MCF 10A (cell line): ENCODE measurements around the gene MRPL20. TPM values are rescaled to one million over a fixed set of nuclear protein-coding genes. Genes with fewer than 3 reads are reported as not detected.

Source experiments
- BruUV-seq: library from RNA; stranded (reverse); fragments of 400-500 nt; replicated peaks from 2 replicates; lab custom pipeline; 2021; lab: Mats Ljungman, UMichigan
- CTCF ChIA-PET: fragments of 300-600 bp; sonication (Branson Sonifier 250); formaldehyde crosslinking; extraction: SDS; loops from one replicate; lab custom pipeline; 2021; ENCODE audit warnings: antibody characterized with exemption, inconsistent platforms; lab: Yijun Ruan, JAX
- POLR2A ChIA-PET: fragments of 300-600, 350-650 bp; sonication (Branson Sonifier 250); formaldehyde crosslinking; extraction: SDS; loops from one replicate; lab custom pipeline; 2020; ENCODE audit warnings: antibody characterized with exemption, inconsistent platforms; lab: Yijun Ruan, JAX
- DNase-seq: peaks from one replicate; pipeline ENCODE4 v3.0.0-alpha.2; 2018; ENCODE audit not compliant: unreplicated experiment
- H3K27ac Mint-ChIP-seq: one replicate; pipeline ENCODE4 v1.8.0; 2022; ENCODE audit warnings: mild to moderate bottlenecking, low read depth, mixed read lengths; ENCODE audit not compliant: unreplicated experiment
- H3K27me3 Mint-ChIP-seq: one replicate; pipeline ENCODE4 v1.8.0; 2022; ENCODE audit warnings: mixed read lengths; ENCODE audit not compliant: insufficient read depth, unreplicated experiment
- H3K36me3 Mint-ChIP-seq: one replicate; pipeline ENCODE4 v1.8.0; 2022; ENCODE audit warnings: mild to moderate bottlenecking, moderate library complexity, mixed read lengths; ENCODE audit not compliant: insufficient read depth, unreplicated experiment
- H3K4me1 Mint-ChIP-seq: one replicate; pipeline ENCODE4 v1.8.0; 2022; ENCODE audit warnings: mixed read lengths; ENCODE audit not compliant: insufficient read depth, unreplicated experiment
- H3K4me3 Mint-ChIP-seq: one replicate; pipeline ENCODE4 v1.8.0; 2022; ENCODE audit warnings: mild to moderate bottlenecking, moderate library complexity, mixed read lengths; ENCODE audit not compliant: unreplicated experiment
- H3K9me3 Mint-ChIP-seq: one replicate; pipeline ENCODE4 v1.8.0; 2022; ENCODE audit warnings: mixed read lengths; ENCODE audit not compliant: unreplicated experiment
- intact Hi-C: fragments of 100-400 bp; cut with micrococcal nuclease; formaldehyde crosslinking; loops from 2 replicates; pipeline ENCODE4 v1.14.1; 2022
- total RNA-seq: library from RNA; stranded (reverse); gene quantifications from 2 replicates; pipeline ENCODE4 v1.2.3, GENCODE V29; 2022
- TF ChIP-seq, protein P1 (sequence below): fragments of 200-600 bp; IDR thresholded peaks from one replicate; pipeline ENCODE4 v1.8.0; 2022; ENCODE audit warnings: antibody characterized with exemption, mild to moderate bottlenecking; ENCODE audit not compliant: unreplicated experiment

MRPL20 gene
- total RNA-seq, 1 experiment from 2014 or later = 137 TPM

DNA sequence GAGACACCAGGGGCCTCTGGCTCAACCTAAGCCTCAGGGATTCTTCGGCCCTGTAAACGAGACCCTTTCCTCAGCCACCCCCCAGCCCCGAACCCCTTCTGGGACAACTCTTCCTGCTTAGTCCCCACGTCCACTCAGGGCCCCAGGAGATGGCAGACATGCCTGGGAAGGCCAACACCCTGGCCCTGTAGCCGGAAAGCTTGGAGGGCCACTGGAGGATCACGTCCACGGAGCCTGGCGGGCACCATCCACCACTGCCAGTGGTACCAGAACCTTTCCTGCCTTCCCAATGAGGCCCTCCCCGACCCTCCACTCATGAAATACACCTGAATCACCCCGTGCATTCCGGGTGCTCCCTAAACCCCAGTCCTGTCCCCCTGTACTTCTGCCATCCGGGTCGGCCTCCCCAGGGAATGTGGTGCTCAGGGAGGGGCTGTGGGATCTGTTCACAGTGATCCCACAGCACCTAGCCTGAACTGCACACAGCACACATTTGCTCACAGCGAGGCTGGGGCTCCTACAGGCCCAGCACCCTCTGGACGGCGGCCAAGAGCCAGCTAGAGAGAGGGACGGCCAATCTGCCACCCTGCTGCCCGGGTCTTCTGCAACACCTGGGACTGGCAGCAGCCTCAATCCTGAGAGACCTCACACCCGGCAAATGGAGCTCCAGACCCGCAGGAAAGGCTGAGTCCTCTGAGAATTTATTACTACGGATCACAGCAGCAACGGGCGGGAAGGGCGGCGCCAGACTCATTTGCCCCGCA lies 33.9 kb downstream of the MRPL20 start:
- Mint-ChIP-seq H3K27me3 (no peaks in the 10 kb centered on the region), H3K36me3 (peaks cover 25% of the 10 kb centered on the region), H3K4me3 (peak overlapping the region; percentile 87), H3K4me1 (peaks cover 9% of the 10 kb centered on the region), H3K27ac (no peak overlapping the region), H3K9me3 (no peaks in the 10 kb centered on the region)
- intact Hi-C loops = loop anchor here (10.0 kb wide), 1 partner anchor 132 kb away; no protein-coding TSS in a partner anchor
- BruUV-seq = no TSS peak
- ChIA-PET POLR2A (interaction anchor here (0.7 to 2.7 kb wide), 4 partner anchors 26 to 110 kb away, joined by 3 to 62 read pairs (median 6); partner anchors contain the start of gene CCNL2), CTCF (interaction anchor here (0.6 to 1.4 kb wide), 9 partner anchors 9 to 131 kb away, joined by 3 to 9 read pairs (median 3); no protein-coding TSS in a partner anchor)
- DNase-seq = no peak
- TF ChIP-seq, protein P1, sequence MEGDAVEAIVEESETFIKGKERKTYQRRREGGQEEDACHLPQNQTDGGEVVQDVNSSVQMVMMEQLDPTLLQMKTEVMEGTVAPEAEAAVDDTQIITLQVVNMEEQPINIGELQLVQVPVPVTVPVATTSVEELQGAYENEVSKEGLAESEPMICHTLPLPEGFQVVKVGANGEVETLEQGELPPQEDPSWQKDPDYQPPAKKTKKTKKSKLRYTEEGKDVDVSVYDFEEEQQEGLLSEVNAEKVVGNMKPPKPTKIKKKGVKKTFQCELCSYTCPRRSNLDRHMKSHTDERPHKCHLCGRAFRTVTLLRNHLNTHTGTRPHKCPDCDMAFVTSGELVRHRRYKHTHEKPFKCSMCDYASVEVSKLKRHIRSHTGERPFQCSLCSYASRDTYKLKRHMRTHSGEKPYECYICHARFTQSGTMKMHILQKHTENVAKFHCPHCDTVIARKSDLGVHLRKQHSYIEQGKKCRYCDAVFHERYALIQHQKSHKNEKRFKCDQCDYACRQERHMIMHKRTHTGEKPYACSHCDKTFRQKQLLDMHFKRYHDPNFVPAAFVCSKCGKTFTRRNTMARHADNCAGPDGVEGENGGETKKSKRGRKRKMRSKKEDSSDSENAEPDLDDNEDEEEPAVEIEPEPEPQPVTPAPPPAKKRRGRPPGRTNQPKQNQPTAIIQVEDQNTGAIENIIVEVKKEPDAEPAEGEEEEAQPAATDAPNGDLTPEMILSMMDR = no peak

DNA sequence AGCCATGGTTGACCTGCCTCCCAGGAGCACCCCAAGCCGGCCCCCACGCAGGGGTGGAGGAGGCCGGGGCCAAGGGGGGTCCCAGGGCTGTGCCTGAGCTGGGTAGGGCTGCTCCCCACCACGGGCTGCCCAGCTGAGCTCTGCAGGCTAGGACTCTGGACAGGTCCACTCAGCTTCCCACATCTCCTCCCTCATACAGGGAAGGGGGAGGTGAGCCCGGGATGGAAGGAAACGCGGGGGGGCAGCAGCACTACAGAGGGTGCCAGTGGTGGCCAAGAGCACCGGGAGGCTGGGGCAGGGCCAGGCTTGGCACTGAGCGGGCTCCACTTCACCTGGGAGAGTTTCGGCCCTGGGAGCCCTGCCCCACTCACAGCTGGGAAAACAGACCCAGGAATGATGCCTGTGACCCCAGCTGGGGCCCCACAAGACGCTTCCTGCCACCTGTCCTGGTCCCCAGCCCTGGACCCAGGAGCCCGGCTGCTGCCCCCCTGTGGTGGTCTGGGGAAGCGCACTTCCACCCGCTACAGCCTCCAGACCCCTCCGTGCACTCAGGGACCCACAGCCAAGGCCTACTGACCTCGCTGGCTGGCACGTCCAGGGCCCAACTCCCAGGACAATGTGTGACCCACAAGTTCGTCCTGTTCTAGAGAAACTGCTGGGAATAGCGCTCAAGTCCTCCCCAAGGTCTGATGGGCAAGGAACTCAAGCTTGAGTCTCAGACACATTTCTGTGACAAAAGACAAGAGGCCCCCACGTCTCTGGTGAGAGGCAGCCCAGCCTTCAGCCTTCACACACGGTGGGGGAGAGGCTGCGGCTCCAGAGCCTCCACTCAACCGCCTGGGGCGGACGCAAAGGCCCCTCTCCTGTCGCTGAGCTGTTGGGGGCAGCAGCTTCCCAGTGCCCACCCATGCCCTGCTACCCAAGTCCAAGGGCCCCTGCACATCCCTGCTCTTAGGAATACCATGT lies 35.1 kb downstream of the MRPL20 start:
- intact Hi-C loops = loop anchor here (10.0 kb wide), 1 partner anchor 133 kb away; no protein-coding TSS in a partner anchor
- ChIA-PET CTCF (interaction anchor here (0.6 to 1.9 kb wide), 24 partner anchors 8 to 1003 kb away, joined by 3 to 9 read pairs (median 4); no protein-coding TSS in a partner anchor), POLR2A (interaction anchor here (0.6 to 1.5 kb wide), 7 partner anchors 19 to 67 kb away, joined by 3 to 5 read pairs (median 4); partner anchors contain the start of gene ANKRD65)
- no peak overlapping the region for H3K27ac Mint-ChIP-seq
- BruUV-seq = no TSS peak
- H3K27me3 Mint-ChIP-seq = no peaks in the 10 kb centered on the region
- peaks cover 25% of the 10 kb centered on the region for H3K36me3 Mint-ChIP-seq
- DNase-seq = peak; percentile 53
- peak overlapping the region; percentile 23 for H3K4me3 Mint-ChIP-seq
- H3K9me3 Mint-ChIP-seq = no peaks in the 10 kb centered on the region
- TF ChIP-seq, protein P1 = peak; percentile 89
- peaks cover 7% of the 10 kb centered on the region for H3K4me1 Mint-ChIP-seq

DNA sequence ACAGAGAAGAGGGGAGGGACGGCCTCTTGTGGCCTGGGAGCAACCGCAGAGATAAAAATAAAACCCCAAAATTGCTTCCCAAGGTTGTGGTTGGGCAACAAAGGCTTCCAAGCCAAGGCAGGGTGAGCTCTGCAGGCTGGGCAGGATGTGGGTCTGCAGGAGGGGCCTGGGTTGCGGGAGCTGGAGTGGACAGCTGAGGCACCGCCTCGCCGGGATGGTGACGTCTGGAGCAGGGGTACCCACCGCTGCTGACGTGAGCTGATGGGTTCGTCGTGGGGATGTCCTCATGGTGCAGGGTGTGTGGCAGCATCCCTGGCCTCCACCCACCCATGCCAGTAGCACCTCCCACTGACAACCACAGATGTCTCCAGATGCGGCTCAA lies 35.7 kb downstream of the MRPL20 start:
- Mint-ChIP-seq H3K9me3 (no peaks in the 10 kb centered on the region), H3K27ac (no peak overlapping the region), H3K36me3 (peaks cover 25% of the 10 kb centered on the region), H3K4me3 (no peak overlapping the region), H3K27me3 (no peaks in the 10 kb centered on the region), H3K4me1 (peaks cover under 1% of the 10 kb centered on the region)
- ChIA-PET CTCF (interaction anchor here (0.6 to 1.9 kb wide), 15 partner anchors 18 to 1003 kb away, joined by 3 to 9 read pairs (median 5); no protein-coding TSS in a partner anchor), POLR2A (interaction anchor here (0.6 to 1.5 kb wide), 6 partner anchors 18 to 66 kb away, joined by 3 to 5 read pairs (median 4); partner anchors contain the start of gene ANKRD65)
- BruUV-seq = no TSS peak
- no peak for DNase-seq
- intact Hi-C loops = loop anchor here (10.0 kb wide), 1 partner anchor 133 kb away; no protein-coding TSS in a partner anchor
- TF ChIP-seq, protein P1 = no peak
